Transverse colon (tissue), 4 donors: ENCODE results near the gene HOXA6.

Experiments
- CTCF ChIP-seq, 5 experiments: fragments of 200-600 bp in 3 of 5; fragments of 450-650 bp in 2 of 5; sonication (generic) in 3 of 5; IDR thresholded peaks; 1 replicate in 2 of 5; 2 replicates in 3 of 5; pipeline ENCODE4 v1.5.1; 2016 to 2017; ENCODE audit warnings: antibody characterized with exemption in 5 of 5, inconsistent platforms in 3 of 5, mild to moderate bottlenecking in 2 of 5, moderate library complexity in 1 of 5
- POLR2A ChIP-seq: fragments of 450-650 bp; IDR thresholded peaks from one replicate; pipeline ENCODE4 v1.6.1; 2016; ENCODE audit warnings: antibody characterized with exemption, mild to moderate bottlenecking, moderate library complexity
- POLR2AphosphoS5 ChIP-seq, 3 donors: sonication (generic); formaldehyde crosslinking; IDR thresholded peaks; one replicate each; pipeline ENCODE4 v1.6.1; 2016; ENCODE audit warnings: antibody characterized with exemption in 3 of 3

- TF ChIP-seq CTCF (IDR thresholded peaks at IDR 0.05) (no peak), POLR2AphosphoS5 (IDR thresholded peaks at IDR 0.05) (no peak), POLR2A (no peak)
These were observed 16.4 kb upstream of the HOXA6 start for GRCh38 chr7:27164045-27164366.
